Measurements from ENCODE around the gene ZNF771. TPM values are rescaled to one million over a fixed set of nuclear protein-coding genes. Genes with fewer than 3 reads are reported as not detected.

The ZNF771 gene
- total and polyA plus RNA-seq, 8 donors: 1.2 to 28.7 (median 6.6) TPM

DNA sequence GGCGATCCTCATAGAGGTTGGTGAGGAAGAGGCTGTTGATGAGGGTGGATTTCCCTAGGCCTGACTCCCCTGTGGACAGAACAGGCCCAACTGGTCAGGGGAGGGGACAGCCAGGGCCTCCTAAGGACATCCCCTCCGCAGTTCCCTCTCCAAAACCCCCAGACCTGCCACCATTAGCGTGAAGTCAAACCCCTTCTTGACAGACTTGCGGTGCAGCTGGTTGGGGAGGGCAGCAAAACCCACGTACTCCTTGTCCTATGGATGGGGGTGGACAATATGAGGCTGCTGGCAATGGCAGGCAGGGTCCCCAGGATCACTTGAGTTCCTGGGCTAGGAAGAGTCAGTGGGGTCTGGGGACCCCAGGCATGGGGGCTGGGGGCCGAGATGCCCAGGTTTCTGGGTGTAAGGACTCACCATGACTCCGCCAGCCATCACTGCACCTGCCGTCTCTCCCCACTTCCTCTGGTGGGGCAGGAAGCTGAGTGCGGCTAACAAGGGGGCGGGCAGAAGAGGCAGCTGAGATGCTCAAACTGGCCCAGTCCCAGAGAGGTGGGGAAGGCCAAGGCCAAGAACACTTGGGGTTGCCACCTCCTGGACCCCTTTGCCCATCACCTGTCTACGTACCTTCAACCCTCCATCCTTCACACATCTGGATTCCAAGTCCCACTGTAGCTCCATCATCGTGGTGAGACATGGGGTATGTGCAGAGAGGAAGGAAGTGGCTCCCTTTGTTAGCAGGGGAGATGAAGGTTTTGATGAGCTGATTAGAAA is 25.1 kb upstream of the ZNF771 start, which contains the start of gene SEPTIN1:
Gene SEPTIN1, minus strand, starts transcription at position 451 of the 771 bp plus-strand sequence. Its CDS starts 19 bp downstream, at position 432.
- 42 to 65% (median 60%) methylated on average over 8 to 12 of the region's 12 CpGs for WGBS, 5 donors
- Histone ChIP-seq H3K9me3 (no peaks in the 10 kb centered on the region), H3K4me1 (peaks cover 13 to 28% (median 24%) of the 10 kb centered on the region in 4 donors), H3K27ac (peak within 1 kb of the TSS in 4 of 5 donors; percentile 9 to 60 (median 40)), H3K27me3 (no peaks in the 10 kb centered on the region), H3K36me3 (no peaks in the 10 kb centered on the region), H3K4me3 (peak within 1 kb of the TSS in 3 of 4 donors; percentile 9 to 32 (median 17))
- DNase-seq: peak in 1 of 2 donors; percentile 57
- intact Hi-C loops (cut with DNase I; ENCODE audit: low total_unique reads): no loop called here
- TF ChIP-seq EP300 (IDR thresholded peaks at IDR 0.05): no peak
- no peak for TF ChIP-seq POLR2AphosphoS5 (IDR thresholded peaks at IDR 0.05)
- TF ChIP-seq, protein P1, sequence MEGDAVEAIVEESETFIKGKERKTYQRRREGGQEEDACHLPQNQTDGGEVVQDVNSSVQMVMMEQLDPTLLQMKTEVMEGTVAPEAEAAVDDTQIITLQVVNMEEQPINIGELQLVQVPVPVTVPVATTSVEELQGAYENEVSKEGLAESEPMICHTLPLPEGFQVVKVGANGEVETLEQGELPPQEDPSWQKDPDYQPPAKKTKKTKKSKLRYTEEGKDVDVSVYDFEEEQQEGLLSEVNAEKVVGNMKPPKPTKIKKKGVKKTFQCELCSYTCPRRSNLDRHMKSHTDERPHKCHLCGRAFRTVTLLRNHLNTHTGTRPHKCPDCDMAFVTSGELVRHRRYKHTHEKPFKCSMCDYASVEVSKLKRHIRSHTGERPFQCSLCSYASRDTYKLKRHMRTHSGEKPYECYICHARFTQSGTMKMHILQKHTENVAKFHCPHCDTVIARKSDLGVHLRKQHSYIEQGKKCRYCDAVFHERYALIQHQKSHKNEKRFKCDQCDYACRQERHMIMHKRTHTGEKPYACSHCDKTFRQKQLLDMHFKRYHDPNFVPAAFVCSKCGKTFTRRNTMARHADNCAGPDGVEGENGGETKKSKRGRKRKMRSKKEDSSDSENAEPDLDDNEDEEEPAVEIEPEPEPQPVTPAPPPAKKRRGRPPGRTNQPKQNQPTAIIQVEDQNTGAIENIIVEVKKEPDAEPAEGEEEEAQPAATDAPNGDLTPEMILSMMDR (IDR thresholded peaks at IDR 0.05): no peak
- no peak for TF ChIP-seq POLR2A (IDR thresholded peaks at IDR 0.05)

DNA sequence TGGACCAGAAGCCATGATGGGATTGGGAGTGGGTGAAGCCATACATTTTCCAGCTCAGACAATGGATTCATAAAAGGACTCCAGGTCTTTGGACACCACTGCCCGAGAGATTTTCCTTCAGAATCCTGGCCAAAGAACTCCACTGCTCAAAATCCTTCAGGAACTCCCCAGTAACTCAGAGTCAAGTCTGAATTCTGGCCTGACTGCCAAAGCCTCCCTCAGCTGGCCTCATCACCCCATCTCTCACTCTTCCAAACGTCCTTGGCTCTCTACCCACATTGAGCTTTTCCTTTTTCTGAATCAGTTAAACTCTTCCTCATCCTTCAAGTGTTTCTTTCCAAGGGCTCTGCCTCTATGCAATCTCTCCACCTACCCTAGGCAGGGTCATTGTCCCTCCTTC is 23.9 kb upstream of the ZNF771 start:
- 30 to 68% (median 49%) methylated on average over 2 of the region's 2 CpGs for WGBS, 5 donors
- DNase-seq: peak in 1 of 2 donors; percentile 44
- intact Hi-C loops (cut with DNase I; ENCODE audit: low total_unique reads): no loop called here
- Histone ChIP-seq H3K4me3 (no peak overlapping the region), H3K9me3 (no peaks in the 10 kb centered on the region), H3K4me1 (peaks cover 8 to 23% (median 20%) of the 10 kb centered on the region in 4 donors), H3K27ac (no peak overlapping the region), H3K36me3 (no peaks in the 10 kb centered on the region), H3K27me3 (no peaks in the 10 kb centered on the region)
- TF ChIP-seq POLR2AphosphoS5 (IDR thresholded peaks at IDR 0.05) (no peak), POLR2A (IDR thresholded peaks at IDR 0.05) (no peak), EP300 (IDR thresholded peaks at IDR 0.05) (no peak)
- TF ChIP-seq, protein P1 (IDR thresholded peaks at IDR 0.05): no peak

DNA sequence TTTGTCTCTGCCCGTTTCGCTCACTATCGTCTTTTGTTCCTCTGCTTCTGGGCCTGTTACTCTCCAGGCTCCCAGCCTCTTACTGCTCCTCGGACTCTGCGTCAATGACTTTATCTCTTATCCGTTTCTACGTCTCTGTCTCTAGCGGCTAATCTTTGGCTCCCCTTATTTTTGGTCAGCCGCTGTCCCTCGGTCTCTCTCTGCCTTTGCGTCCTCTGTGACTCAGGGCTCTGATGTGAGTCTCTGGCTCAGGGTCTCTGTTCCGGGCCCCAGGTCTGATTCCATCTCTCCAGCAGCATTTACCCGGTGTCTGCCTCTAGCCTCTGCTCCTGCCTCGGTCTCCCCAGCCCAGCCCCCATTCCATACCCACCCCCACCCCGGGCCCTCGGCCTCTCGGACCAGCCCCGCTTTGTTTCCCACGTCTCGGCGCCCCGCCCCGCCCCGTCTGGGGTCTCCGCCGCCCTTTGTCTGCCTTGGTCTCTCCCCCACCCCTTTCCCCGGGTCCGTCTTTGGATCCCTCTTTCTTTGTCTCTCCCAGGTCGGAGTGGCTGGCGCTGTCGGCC is 12.7 kb upstream of the ZNF771 start:
- H3K9me3 ChIP-seq: no peaks in the 10 kb centered on the region
- peak overlapping the region; percentile 81 to 96 (median 89) for H3K4me3 ChIP-seq
- peaks cover 14 to 51% (median 28%) of the 10 kb centered on the region in 4 donors for H3K4me1 ChIP-seq
- peak in 1 of 2 donors; percentile 48 for DNase-seq
- whole genome bisulfite sequencing, 5 donors: 4 to 8% (median 6%) methylated on average over 29 to 31 of the region's 31 CpGs
- peak overlapping the region; percentile 71 to 89 (median 83) for H3K27ac ChIP-seq
- H3K36me3 ChIP-seq: peaks cover 11 to 21% (median 18%) of the 10 kb centered on the region in 4 donors
- intact Hi-C loops (cut with DNase I; ENCODE audit: low total_unique reads): no loop called here
- TF ChIP-seq POLR2AphosphoS5 (IDR thresholded peaks at IDR 0.05) (no peak), EP300 (IDR thresholded peaks at IDR 0.05) (no peak), POLR2A (IDR thresholded peaks at IDR 0.05) (no peak)
- TF ChIP-seq, protein P1 (IDR thresholded peaks at IDR 0.05): no peak
- H3K27me3 ChIP-seq: no peaks in the 10 kb centered on the region

DNA sequence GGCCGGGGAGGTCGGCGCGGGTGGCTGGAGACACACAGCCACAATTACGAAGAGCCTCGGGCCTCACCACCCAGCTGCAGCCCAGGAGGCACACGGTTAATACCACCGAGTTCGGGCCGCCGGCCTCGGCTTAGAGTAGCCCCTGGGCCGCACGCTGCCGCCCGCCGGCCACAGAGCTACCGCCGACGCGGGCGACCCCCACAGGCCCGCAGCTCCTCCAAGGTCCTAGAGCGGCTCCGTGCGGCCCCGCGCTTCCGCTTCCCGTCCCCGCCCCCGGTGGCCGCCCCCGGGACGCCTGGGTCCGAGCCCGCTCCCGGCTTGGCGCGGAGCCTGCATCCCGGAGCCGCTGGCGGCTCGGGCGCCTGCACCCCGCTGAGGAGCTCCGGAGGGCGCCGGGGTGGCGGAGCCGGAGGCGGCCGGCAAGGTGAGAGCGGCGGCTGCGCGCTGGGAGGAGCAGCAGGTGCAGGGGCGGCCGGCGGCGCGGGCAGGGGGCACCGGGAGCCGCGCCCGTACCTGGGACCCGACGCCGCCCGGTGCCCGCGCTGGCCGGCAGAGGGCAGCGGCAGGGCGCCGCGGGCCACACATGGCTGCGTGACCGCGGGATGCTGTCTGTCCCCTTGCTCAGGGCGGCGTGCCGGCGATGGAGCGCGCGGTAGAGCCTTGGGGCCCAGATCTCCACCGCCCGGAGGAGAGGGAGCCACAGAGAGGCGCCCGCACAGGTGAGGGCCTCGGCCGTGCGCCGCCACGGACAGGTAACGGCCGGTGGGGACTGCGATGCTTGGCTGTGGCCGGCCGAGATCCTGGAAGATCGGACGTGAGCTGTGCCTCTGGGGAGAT is 12.0 kb upstream of the ZNF771 start, which contains the start of gene ZNF48:
Gene ZNF48, plus strand, starts transcription at position 266 of the 837 bp plus-strand sequence. Its CDS starts 375 bp downstream, at position 641.
- TF ChIP-seq POLR2AphosphoS5 (IDR thresholded peaks at IDR 0.05) (peak; percentile 32 to 85 (median 37)), EP300 (IDR thresholded peaks at IDR 0.05) (no peak)
- TF ChIP-seq, protein P1 (IDR thresholded peaks at IDR 0.05): peak in 2 of 7 experiments; percentile 16 to 55
- peak; percentile 88 to 98 for DNase-seq
- intact Hi-C loops (cut with DNase I; ENCODE audit: low total_unique reads): no loop called here
- no peaks in the 10 kb centered on the region for H3K9me3 ChIP-seq
- H3K27ac ChIP-seq: peak within 1 kb of the TSS; percentile 71 to 89 (median 83)
- H3K36me3 ChIP-seq: peaks cover 11 to 21% (median 18%) of the 10 kb centered on the region in 4 donors
- H3K4me3 ChIP-seq: peak within 1 kb of the TSS; percentile 81 to 96 (median 89)
- WGBS, 5 donors: 0 to 1% (median 0%) methylated on average over 30 to 103 of the region's 103 CpGs
- no peaks in the 10 kb centered on the region for H3K27me3 ChIP-seq
- peaks cover 19 to 58% (median 31%) of the 10 kb centered on the region in 4 donors for H3K4me1 ChIP-seq
